A549 (cell line): ENCODE data around the gene CKAP2L.

ENCODE experiments used
- CTCF ChIP-seq: fragments of >200 bp; sonication (Bioruptor Twin); formaldehyde crosslinking; IDR thresholded peaks from 3 replicates; pipeline ENCODE4 v1.5.1; 2016
- EP300 ChIP-seq, 2 experiments: fragments of >200 bp; sonication (Bioruptor Twin); formaldehyde crosslinking; IDR thresholded peaks; 2 replicates in 1 of 2; 3 replicates in 1 of 2; pipeline ENCODE4 v1.6.1; 2016 to 2017
- FOSL2 ChIP-seq, 2 experiments: fragments of 450-650 bp in 1 of 2; fragments of >200 bp in 1 of 2; sonication (Bioruptor Twin) in 1 of 2; formaldehyde crosslinking; IDR thresholded peaks; 2 replicates each; pipeline versions ENCODE4 v1.5.0 to v1.6.1; 2016 to 2020; ENCODE audit warnings: mild to moderate bottlenecking in 1 of 2, moderate library complexity in 1 of 2
- JUN ChIP-seq, 2 experiments: fragments of >200 bp; sonication (Bioruptor Twin); formaldehyde crosslinking; IDR thresholded peaks; 2 replicates in 1 of 2; 3 replicates in 1 of 2; pipeline ENCODE4 v1.6.1; 2016 to 2017
- POLR2AphosphoS2 ChIP-seq: conservative IDR thresholded peaks from 2 replicates; pipeline ENCODE4 v1.6.1; 2012; ENCODE audit warnings: low read length, improper control_type of control experiment, inconsistent platforms
- RAD21 ChIP-seq, 2 experiments: fragments of >200 bp in 1 of 2; sonication (Bioruptor Twin) in 1 of 2; formaldehyde crosslinking in 1 of 2; IDR thresholded peaks in 1 of 2; conservative IDR thresholded peaks in 1 of 2; 2 replicates in 1 of 2; 3 replicates in 1 of 2; pipeline ENCODE4 v1.6.1; 2012 to 2018; ENCODE audit warnings: inconsistent platforms in 1 of 2

- TF ChIP-seq POLR2AphosphoS2 (no peak), JUN (IDR thresholded peaks at IDR 0.05) (no peak), RAD21 (conservative IDR thresholded peaks at IDR 0.05 in 1 of 2, IDR thresholded peaks at IDR 0.05 in 1 of 2) (no peak), FOSL2 (IDR thresholded peaks at IDR 0.05) (no peak), FOSL2 (CRISPR knock-in tag; IDR thresholded peaks at IDR 0.05) (no peak), CTCF (no peak), EP300 (IDR thresholded peaks at IDR 0.05) (no peak)
Observed at GRCh38 chr2:112773556-112773955, 9.1 kb upstream of the CKAP2L start.
